BE2C (cell line): Measurements from ENCODE around the gene SELENOM.

Experiments
- DNase-seq: peaks from one replicate; pipeline ENCODE4 v3.0.0-alpha.2; 2020
- H3K27me3 ChIP-seq: fragments of 250-450 bp; sonication (Bioruptor Pico); 2 replicates; pipeline ENCODE4 v1.5.1; 2020; ENCODE audit warnings: mild to moderate bottlenecking
- H3K36me3 ChIP-seq: fragments of 250-450 bp; sonication (Bioruptor Pico); 2 replicates; pipeline ENCODE4 v1.5.1; 2020; ENCODE audit warnings: mild to moderate bottlenecking
- H3K4me1 ChIP-seq: fragments of 250-450 bp; sonication (Bioruptor Pico); 2 replicates; pipeline ENCODE4 v1.5.1; 2020
- H3K4me3 ChIP-seq: 2 replicates; pipeline ENCODE4 v1.5.1; 2011; ENCODE audit warnings: low read depth, low read length
- H3K9me3 ChIP-seq: fragments of 250-450 bp; sonication (Bioruptor Pico); 2 replicates; pipeline ENCODE4 v1.5.1; 2020
- CTCF ChIP-seq: IDR thresholded peaks from 2 replicates; pipeline ENCODE4 v1.5.1; 2012; ENCODE audit warnings: mild to moderate bottlenecking, low read depth, low read length

Gene SELENOM

GRCh38 chr22:31141551-31141950, 34.2 kb upstream of the SELENOM start:
- H3K36me3 ChIP-seq: no peaks in the 10 kb centered on the region
- H3K9me3 ChIP-seq: no peaks in the 10 kb centered on the region; the same call in 1 of the 2 replicates
- H3K4me1 ChIP-seq: no peaks in the 10 kb centered on the region
- TF ChIP-seq CTCF: no peak
- no peak overlapping the region for H3K4me3 ChIP-seq
- no peaks in the 10 kb centered on the region for H3K27me3 ChIP-seq
- DNase-seq: no peak

GRCh38 chr22:31140746-31141145, 33.4 kb upstream of the SELENOM start:
- Histone ChIP-seq H3K4me3 (no peak overlapping the region), H3K27me3 (no peaks in the 10 kb centered on the region), H3K9me3 (no peaks in the 10 kb centered on the region; the same call in 1 of the 2 replicates)

GRCh38 chr22:31139866-31140716, 32.7 kb upstream of the SELENOM start, which contains the start of gene PLA2G3:
PLA2G3 (minus strand) TSS chr22:31140508; CDS start chr22:31140354, 154 bp downstream.
- no peaks in the 10 kb centered on the region; the same call in 1 of the 2 replicates for H3K9me3 ChIP-seq
- H3K36me3 ChIP-seq: no peaks in the 10 kb centered on the region
- TF ChIP-seq CTCF: no peak
- no peak within 1 kb of the TSS for H3K4me3 ChIP-seq
- DNase-seq: no peak
- no peaks in the 10 kb centered on the region for H3K4me1 ChIP-seq
- no peaks in the 10 kb centered on the region for H3K27me3 ChIP-seq

More at GRCh38 chr22:31140746-31141145, 33.4 kb upstream of the SELENOM start:
- TF ChIP-seq CTCF: no peak
- Histone ChIP-seq H3K36me3 (no peaks in the 10 kb centered on the region), H3K4me1 (no peaks in the 10 kb centered on the region)
- no peak for DNase-seq

GRCh38 chr22:31139066-31139465, 31.7 kb upstream of the SELENOM start:
- Histone ChIP-seq H3K36me3 (no peaks in the 10 kb centered on the region), H3K9me3 (no peaks in the 10 kb centered on the region), H3K4me1 (no peaks in the 10 kb centered on the region), H3K4me3 (no peak overlapping the region), H3K27me3 (no peaks in the 10 kb centered on the region)
- no peak for TF ChIP-seq CTCF
- DNase-seq: no peak

GRCh38 chr22:31138126-31138525, 30.8 kb upstream of the SELENOM start:
- no peaks in the 10 kb centered on the region for H3K27me3 ChIP-seq
- no peaks in the 10 kb centered on the region for H3K4me1 ChIP-seq
- no peak for TF ChIP-seq CTCF
- H3K36me3 ChIP-seq: no peaks in the 10 kb centered on the region
- no peak overlapping the region for H3K4me3 ChIP-seq
- H3K9me3 ChIP-seq: no peaks in the 10 kb centered on the region
- DNase-seq: no peak

- Histone ChIP-seq H3K36me3 (no peaks in the 10 kb centered on the region), H3K9me3 (no peaks in the 10 kb centered on the region), H3K4me3 (no peak overlapping the region), H3K4me1 (no peaks in the 10 kb centered on the region), H3K27me3 (no peaks in the 10 kb centered on the region)
- TF ChIP-seq CTCF: no peak
- DNase-seq: no peak
Measured at GRCh38 chr22:31137721-31138120, 30.4 kb upstream of the SELENOM start.
